ENCODE measurements around the gene ZPR1.
A peak's percentile ranks its signal among the peaks of the same experiment; 100 is the strongest.

ZPR1 gene

GRCh38 chr11:116797816-116798215 lies 10.0 kb upstream of the ZPR1 start:
- in situ Hi-C loops (cut with MboI; ENCODE audit: low pct_unique_long_range_greater_than_20kb, low sequenced_read_pairs), result no loop called here
- DNase-seq, result no peak

GRCh38 chr11:116796548-116796947 lies 8.7 kb upstream of the ZPR1 start:
- DNase-seq, result no peak
- in situ Hi-C loops (cut with MboI; ENCODE audit: low pct_unique_long_range_greater_than_20kb, low sequenced_read_pairs), result no loop called here

- in situ Hi-C loops (cut with MboI; ENCODE audit: low pct_unique_long_range_greater_than_20kb, low sequenced_read_pairs), result no loop called here
- no peak for DNase-seq
These were observed 7.0 kb upstream of the ZPR1 start for GRCh38 chr11:116794851-116795250.

GRCh38 chr11:116793772-116794097 lies 5.9 kb upstream of the ZPR1 start:
- in situ Hi-C loops (cut with MboI; ENCODE audit: low pct_unique_long_range_greater_than_20kb, low sequenced_read_pairs), result no loop called here
- no peak for DNase-seq

GRCh38 chr11:116792869-116793771 lies 5.3 kb upstream of the ZPR1 start:
- in situ Hi-C loops (cut with MboI; ENCODE audit: low pct_unique_long_range_greater_than_20kb, low sequenced_read_pairs), result no loop called here

GRCh38 chr11:116792144-116792868 lies 4.5 kb upstream of the ZPR1 start:
- no peak for DNase-seq
- in situ Hi-C loops (cut with MboI; ENCODE audit: low pct_unique_long_range_greater_than_20kb, low sequenced_read_pairs), result no loop called here

More at GRCh38 chr11:116792869-116793771, 5.3 kb upstream of the ZPR1 start:
- DNase-seq, result no peak

GRCh38 chr11:116791813-116792143 lies 4.0 kb upstream of the ZPR1 start, which contains the start of gene APOA5:
TSS of gene APOA5 (minus strand) at chr11:116791879. CDS start at chr11:116791860, 19 bp downstream.
- DNase-seq, result no peak
- in situ Hi-C loops (cut with MboI; ENCODE audit: low pct_unique_long_range_greater_than_20kb, low sequenced_read_pairs), result no loop called here

DNA sequence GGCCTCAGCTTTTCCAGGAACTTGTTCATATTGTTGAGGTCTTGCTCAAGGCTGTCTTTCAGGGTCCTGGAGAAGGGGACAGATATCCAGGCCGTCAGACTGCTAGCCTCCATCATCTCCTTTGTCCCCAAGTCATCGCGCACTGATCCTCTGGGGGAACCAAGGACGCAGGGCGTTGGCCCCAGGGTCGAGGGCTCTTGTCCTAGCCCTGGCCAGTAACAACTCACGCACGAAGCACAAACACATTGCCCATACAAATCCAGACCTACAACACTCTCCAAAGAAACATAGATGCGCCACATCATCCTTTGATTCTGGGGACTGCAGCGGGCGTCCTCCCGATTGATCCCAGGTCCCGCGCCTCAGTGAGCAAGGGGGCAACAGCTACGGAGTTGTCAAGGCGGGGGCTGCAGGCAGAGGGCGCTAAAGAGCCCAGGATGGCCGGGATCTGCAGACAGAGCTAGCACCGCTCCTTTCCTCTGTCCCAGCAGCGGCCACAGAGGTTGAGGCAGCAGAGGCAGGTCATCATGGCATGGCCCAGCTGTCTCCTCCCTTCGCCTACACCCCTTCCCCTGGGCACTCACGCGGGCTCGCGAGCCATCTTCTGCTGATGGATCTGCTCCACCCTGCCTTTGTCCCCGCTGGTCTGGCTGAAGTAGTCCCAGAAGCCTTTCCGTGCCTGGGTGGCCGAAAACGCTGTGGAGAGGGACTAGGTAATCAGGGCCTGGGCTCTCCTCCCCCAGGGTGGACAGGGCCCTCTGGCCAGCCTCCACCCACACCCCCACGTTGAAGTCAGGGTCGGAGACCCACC lies 3.4 kb upstream of the ZPR1 start:
- in situ Hi-C loops (cut with MboI; ENCODE audit: low pct_unique_long_range_greater_than_20kb, low sequenced_read_pairs), result no loop called here
- peak; percentile 84 for DNase-seq

GRCh38 chr11:116790167-116791001 lies 2.6 kb upstream of the ZPR1 start:
- DNase-seq, result no peak
- in situ Hi-C loops (cut with MboI; ENCODE audit: low pct_unique_long_range_greater_than_20kb, low sequenced_read_pairs), result no loop called here

DNA sequence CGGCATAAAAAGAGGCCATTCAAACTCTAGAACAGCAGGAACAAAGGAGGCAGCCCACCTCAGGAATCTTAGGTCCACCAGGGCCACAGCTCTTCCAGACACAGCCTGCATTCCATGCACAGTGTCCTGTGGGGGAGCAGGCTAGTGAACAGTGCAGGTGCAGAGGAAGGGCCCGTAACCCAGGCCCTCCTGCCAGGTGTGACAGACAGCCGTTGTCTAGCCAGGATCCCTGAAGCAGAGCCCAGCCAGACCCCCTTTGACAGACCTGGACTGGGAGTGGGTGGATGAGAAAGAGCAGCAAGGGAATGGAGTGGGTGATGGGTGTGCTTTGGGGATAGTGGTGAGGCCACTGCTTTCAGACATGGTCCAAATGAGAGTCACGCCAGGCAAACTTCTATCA lies 1.2 kb upstream of the ZPR1 start:
- in situ Hi-C loops (cut with MboI; ENCODE audit: low pct_unique_long_range_greater_than_20kb, low sequenced_read_pairs), result no loop called here
- no peak for DNase-seq

GRCh38 chr11:116788534-116788933 lies 711 bp upstream of the ZPR1 start:
- DNase-seq, result no peak
- in situ Hi-C loops (cut with MboI; ENCODE audit: low pct_unique_long_range_greater_than_20kb, low sequenced_read_pairs), result no loop called here

GRCh38 chr11:116787436-116787785 lies 412 bp downstream of the ZPR1 start:
- in situ Hi-C loops (cut with MboI; ENCODE audit: low pct_unique_long_range_greater_than_20kb, low sequenced_read_pairs), result no loop called here
- DNase-seq, result no peak

DNA sequence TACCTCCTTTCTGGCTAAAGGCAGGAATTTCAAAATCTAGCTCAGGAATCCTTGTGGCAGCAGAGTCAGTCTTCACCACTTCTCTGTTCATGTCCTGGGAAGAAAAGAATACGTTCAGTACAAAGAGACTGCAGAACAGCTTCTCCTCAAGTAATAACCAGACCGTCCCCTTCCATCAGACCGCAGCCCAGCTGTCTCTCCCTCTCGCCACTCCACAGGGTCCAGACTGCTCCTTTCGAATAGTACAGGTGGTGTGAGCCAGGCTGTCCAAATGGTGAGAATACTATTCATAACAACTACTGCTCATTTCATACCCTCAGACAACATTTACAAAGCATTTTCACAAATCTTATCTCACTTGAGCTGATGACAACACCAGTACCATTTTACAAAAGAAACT lies 857 bp downstream of the ZPR1 start:
- no peak for DNase-seq
- in situ Hi-C loops (cut with MboI; ENCODE audit: low pct_unique_long_range_greater_than_20kb, low sequenced_read_pairs), result no loop called here

GRCh38 chr11:116786326-116786725 lies 1.5 kb downstream of the ZPR1 start:
- in situ Hi-C loops (cut with MboI; ENCODE audit: low pct_unique_long_range_greater_than_20kb, low sequenced_read_pairs), result no loop called here
- no peak for DNase-seq

DNA sequence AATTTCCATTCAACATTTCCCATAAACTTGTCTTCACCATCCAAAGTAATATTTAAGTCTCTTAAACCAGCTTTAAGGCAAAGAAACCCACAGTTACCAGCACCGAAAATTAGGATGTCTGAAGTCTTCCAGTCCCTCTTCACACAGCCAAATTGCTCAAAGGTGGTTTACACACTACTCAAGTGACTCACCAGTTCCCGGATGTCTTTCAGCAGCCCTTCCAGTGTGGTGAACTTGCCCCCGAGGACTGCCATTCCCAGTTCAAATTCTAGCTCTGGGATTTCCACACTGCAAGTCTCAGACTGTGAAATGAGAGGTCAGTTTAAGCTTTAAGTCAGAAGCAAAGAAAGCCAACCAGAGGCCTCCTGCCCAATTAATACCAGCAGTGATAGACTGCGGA lies 5.1 kb downstream of the ZPR1 start:
- no peak for DNase-seq
- in situ Hi-C loops (cut with MboI; ENCODE audit: low pct_unique_long_range_greater_than_20kb, low sequenced_read_pairs), result no loop called here

GRCh38 chr11:116778556-116778955 lies 9.3 kb downstream of the ZPR1 start:
- DNase-seq, result no peak
- in situ Hi-C loops (cut with MboI; ENCODE audit: low pct_unique_long_range_greater_than_20kb, low sequenced_read_pairs), result no loop called here

DNA sequence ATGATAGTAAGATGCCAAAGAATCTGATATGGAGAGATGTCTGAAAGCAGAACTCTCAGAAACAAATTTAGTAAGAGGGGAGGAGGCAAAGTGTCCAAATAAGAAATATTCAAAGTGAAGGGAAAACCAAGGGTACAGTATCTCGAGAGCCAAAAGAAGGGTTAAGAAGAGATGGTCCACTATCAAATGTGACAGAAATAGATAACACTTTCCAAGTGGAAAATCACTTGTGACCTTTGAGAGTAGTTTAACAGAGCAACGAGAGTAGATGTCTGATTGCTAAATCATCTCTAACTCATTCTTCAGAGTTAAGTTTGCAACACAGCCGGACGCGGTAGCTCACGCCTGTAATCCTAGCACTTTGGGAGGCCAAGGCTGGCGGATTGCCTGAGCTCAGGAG lies 10.8 kb downstream of the ZPR1 start:
- no peak for DNase-seq
- in situ Hi-C loops (cut with MboI; ENCODE audit: low pct_unique_long_range_greater_than_20kb, low sequenced_read_pairs), result no loop called here

GRCh38 chr11:116776522-116776984 lies 11.3 kb downstream of the ZPR1 start:
- in situ Hi-C loops (cut with MboI; ENCODE audit: low pct_unique_long_range_greater_than_20kb, low sequenced_read_pairs), result no loop called here
- no peak for DNase-seq

GRCh38 chr11:116775975-116776374 lies 11.8 kb downstream of the ZPR1 start:
- no peak for DNase-seq
- in situ Hi-C loops (cut with MboI; ENCODE audit: low pct_unique_long_range_greater_than_20kb, low sequenced_read_pairs), result no loop called here
